SK-N-MC (cell line): ENCODE measurements around the gene CTTNBP2NL.
"Not testable (repeated sequence)": the region's sequence is repeated elsewhere in the genome, so short reads cannot be mapped to it uniquely, and the experiment has no call there.

Experiments used
- DNase-seq: peaks from one replicate; pipeline ENCODE4 v3.0.0-alpha.2; 2011; ENCODE audit warnings: low read depth, low spot score
- H3K27ac ChIP-seq: fragments of 200-600 bp; sonication (generic); 2 replicates; pipeline ENCODE4 v1.5.1; 2016; ENCODE audit warnings: mixed run types
- H3K36me3 ChIP-seq: fragments of 200-600 bp; sonication (generic); 2 replicates; pipeline ENCODE4 v1.6.1; 2017; ENCODE audit warnings: antibody characterized with exemption, low read length, mixed read lengths; ENCODE audit not compliant: insufficient read depth
- H3K4me3 ChIP-seq: fragments of 200-600 bp; sonication (generic); 2 replicates; pipeline ENCODE4 v1.5.1; 2016
- H3K9ac ChIP-seq: fragments of 200-600 bp; sonication (generic); 2 replicates; pipeline ENCODE4 v1.8.0; 2017; ENCODE audit warnings: mixed run types, mixed read lengths; ENCODE audit not compliant: insufficient read length
- H3K9me3 ChIP-seq: fragments of 200-600 bp; sonication (generic); 2 replicates; pipeline ENCODE4 v1.6.1; 2017; ENCODE audit warnings: low read depth, mild to moderate bottlenecking, antibody characterized with exemption, low read length, moderate library complexity, mixed read lengths
- EZH2 ChIP-seq: fragments of 200-600 bp; sonication (generic); IDR thresholded peaks from one replicate; pipeline ENCODE4 v1.6.1; 2017; ENCODE audit warnings: antibody characterized with exemption
- FOXP2 ChIP-seq: optimal IDR thresholded peaks from 2 replicates; pipeline ENCODE3; 2011; ENCODE audit warnings: mild to moderate bottlenecking, moderate library complexity; ENCODE audit not compliant: insufficient read depth; ENCODE audit errors: extremely low read length, control extremely low read depth
- POLR2AphosphoS5 ChIP-seq: IDR thresholded peaks from 2 replicates; pipeline ENCODE4 v1.6.1; 2012; ENCODE audit warnings: mild to moderate bottlenecking, low read depth, low read length, borderline replicate concordance

The CTTNBP2NL gene

DNA sequence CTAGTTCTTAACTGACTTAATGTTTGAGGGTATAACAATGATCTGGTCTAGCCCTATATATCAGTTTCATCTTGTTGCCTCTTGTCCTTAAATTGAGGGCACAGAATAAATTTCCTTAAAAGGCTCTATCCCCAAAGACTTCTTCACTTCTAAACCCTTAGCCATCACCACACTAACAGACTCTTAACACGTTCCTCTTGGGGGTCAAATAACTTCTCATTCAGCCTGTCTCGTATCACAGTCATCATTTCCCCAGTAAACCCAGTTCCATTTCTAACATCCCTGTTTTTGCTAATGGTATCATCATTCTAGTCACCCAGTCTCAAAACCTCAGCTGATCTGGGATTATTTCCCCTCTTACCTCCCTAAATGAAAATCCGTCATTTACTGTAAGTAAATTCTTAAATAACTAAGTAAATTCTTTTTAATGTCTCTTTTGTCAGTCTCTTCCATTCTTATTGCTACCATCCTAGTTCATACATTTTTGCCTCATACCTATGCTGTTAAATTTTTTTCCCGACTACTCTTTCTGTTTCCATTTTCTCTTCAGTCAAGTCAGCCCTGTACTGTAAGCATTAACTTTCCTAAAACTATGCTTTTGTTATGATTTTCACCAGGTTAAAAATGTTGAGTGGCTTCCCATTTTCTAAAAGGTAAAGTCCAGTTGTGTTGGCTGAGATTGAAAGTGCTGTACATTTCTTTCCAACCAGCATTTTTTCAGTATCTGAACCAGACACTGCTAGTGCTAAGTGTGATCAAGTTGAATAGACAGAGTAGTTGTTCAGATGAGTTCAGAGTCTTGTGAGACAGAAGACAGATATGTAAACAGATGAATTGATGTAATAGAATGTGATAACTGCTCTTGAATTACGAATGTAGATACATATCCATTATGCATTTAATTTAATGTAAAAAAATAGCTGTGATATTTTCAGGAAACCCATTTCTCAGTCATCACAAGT is 6.9 kb downstream of the CTTNBP2NL start:
- DNase-seq: no peak
- no peaks in the 10 kb centered on the region for H3K9me3 ChIP-seq
- H3K27ac ChIP-seq: no peak overlapping the region
- no peak overlapping the region for H3K9ac ChIP-seq
- peaks cover 4% of the 10 kb centered on the region; the same call in 1 of the 2 replicates for H3K36me3 ChIP-seq
- no peak overlapping the region for H3K4me3 ChIP-seq
- no peak for TF ChIP-seq EZH2

DNA sequence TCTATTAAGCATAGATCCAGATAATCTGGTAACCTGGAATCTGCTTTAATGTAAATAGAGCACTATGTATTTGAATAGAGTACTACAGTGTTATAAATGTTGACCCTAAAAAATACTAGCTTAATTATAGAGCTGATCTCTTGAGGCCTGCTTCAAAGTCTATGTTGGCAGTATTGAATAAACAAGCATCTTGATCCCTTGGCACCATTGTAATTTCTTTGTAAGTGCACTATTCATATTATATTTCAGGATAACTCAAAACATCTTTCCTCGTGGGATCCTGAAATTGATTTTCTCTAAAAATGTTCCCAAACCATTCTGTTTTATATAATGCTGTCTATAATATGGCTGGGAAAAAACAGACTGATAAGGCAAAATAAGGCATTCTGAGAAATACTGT is 10.8 kb downstream of the CTTNBP2NL start:
- H3K9me3 ChIP-seq: no peaks in the 10 kb centered on the region
- H3K9ac ChIP-seq: no peak overlapping the region
- H3K4me3 ChIP-seq: no peak overlapping the region
- H3K36me3 ChIP-seq: peaks cover 4% of the 10 kb centered on the region; the same call in 1 of the 2 replicates
- DNase-seq: no peak
- H3K27ac ChIP-seq: 0 out of 2 replicates have a peak overlapping the region, but pooled peaks have one; percentile 20
- TF ChIP-seq EZH2: no peak
- no peak for TF ChIP-seq FOXP2
- no peak for TF ChIP-seq POLR2AphosphoS5

DNA sequence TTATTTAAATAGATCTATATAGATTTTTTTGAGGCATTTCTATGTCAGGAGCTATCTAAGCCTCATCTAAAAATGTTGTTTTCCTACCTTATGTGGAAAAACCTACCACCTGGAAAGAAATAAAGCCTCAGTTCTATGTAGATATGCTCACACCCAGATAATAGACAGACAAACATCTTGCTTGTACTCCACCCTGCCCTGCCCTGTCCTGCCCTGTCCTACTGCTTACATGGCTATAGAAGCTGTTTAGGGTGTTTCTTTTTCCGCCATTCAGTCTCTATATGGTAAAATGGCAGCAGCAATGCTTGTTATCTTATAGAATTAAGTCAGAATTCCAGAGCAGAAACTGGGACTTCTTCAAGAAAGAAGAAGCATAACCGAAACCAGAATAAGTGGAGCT is 13.4 kb downstream of the CTTNBP2NL start:
- no peaks in the 10 kb centered on the region for H3K9me3 ChIP-seq
- H3K27ac ChIP-seq: no peak overlapping the region
- TF ChIP-seq POLR2AphosphoS5 (no peak), EZH2 (no peak), FOXP2 (no peak)
- H3K4me3 ChIP-seq: no peak overlapping the region
- DNase-seq: no peak
- H3K36me3 ChIP-seq: peaks cover 6% of the 10 kb centered on the region; the same call in 1 of the 2 replicates
- no peak overlapping the region for H3K9ac ChIP-seq

DNA sequence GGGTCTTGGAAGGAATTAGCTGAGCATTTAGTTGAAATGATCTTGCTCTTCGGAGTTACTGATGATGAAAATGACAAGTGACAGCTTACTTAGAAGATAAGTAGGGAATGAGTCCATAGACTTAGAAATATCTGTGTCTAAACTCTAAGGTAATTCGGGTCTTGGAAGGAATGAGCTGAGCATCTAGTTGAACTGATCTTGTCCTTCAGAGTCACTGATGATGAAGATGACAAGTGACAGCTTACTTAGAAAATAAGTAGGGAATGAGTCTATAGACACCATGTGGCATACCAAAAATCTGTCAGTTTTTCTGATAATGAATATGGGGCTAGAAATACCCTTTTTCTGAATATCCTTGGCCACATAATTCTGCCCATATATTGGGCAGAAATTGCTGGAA is 14.7 kb downstream of the CTTNBP2NL start:
- Histone ChIP-seq H3K4me3 (no peak overlapping the region), H3K36me3 (peaks cover 6% of the 10 kb centered on the region; the same call in 1 of the 2 replicates), H3K9me3 (no peaks in the 10 kb centered on the region), H3K27ac (no peak overlapping the region), H3K9ac (no peak overlapping the region)
- no peak for TF ChIP-seq POLR2AphosphoS5
- TF ChIP-seq EZH2: no peak
- no peak for TF ChIP-seq FOXP2
- no peak for DNase-seq

DNA sequence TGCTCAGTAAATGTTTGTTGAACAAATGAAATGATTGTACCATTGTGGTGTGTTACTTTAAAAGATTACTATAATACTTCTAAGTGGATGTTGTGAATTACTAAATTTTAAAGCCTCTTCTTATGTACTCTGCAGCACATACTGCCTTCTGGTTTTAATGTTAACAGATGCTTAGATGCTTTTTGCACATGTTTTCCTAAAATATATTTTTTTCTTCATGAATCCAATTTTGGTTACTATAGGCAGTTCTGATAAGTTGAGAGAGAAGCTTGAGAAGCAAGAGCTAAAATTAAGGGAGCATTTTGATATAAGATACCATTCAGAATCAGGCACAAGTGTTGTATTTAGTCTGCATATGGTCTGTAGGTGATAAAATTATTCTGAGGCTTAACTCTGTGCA is 21.3 kb downstream of the CTTNBP2NL start:
- no peak overlapping the region for H3K9ac ChIP-seq
- H3K36me3 ChIP-seq: peaks cover 21% of the 10 kb centered on the region
- no peak for DNase-seq
- no peak overlapping the region for H3K4me3 ChIP-seq
- peak overlapping the region; percentile 77 for H3K27ac ChIP-seq
- H3K9me3 ChIP-seq: no peaks in the 10 kb centered on the region
- TF ChIP-seq EZH2: no peak
- TF ChIP-seq POLR2AphosphoS5: no peak
- TF ChIP-seq FOXP2: no peak

DNA sequence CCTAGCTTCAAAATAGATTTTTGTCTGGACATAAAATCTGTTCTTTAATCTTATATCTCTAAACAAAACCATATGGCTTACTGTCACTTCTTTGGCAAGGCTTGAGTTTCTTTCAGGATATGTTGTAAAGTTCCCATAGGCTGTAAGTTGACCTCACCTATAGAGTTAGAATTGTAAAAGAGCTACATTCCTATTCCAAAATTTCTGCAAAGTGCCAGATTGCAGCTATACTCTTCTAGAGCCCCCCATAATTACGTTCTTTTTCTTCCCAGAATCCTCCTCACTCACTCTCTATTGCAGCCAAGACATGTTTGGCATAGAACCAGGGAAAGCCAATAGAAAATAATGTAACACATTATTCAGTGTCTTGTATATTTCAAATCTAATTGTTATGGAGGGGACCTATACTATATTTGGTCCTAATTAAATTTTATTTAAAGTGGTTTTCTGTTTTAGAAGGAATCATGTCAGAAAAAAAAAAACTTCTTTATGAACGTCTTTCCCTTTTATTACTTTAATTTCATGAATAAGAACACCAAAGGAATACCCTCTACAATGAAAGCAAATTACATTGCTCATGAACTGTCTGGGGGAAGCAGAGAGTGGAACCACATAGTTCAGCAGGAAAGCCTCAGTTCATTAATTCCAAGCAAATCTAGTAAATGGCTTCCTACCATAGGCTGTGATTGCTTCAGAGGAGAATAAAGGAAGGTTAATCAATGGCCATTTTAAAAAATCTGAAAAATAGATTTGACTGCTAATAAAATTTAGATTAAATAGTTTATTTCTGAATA is 22.3 kb downstream of the CTTNBP2NL start:
- no peak for DNase-seq
- TF ChIP-seq EZH2: no peak
- no peak for TF ChIP-seq POLR2AphosphoS5
- TF ChIP-seq FOXP2: no peak
- H3K36me3 ChIP-seq: peaks cover 19% of the 10 kb centered on the region
- peak overlapping the region; percentile 77 for H3K27ac ChIP-seq
- H3K4me3 ChIP-seq: peak overlapping the region; percentile 28; the same call in 1 of the 2 replicates
- H3K9me3 ChIP-seq: no peaks in the 10 kb centered on the region
- H3K9ac ChIP-seq: peak overlapping the region; percentile 24

DNA sequence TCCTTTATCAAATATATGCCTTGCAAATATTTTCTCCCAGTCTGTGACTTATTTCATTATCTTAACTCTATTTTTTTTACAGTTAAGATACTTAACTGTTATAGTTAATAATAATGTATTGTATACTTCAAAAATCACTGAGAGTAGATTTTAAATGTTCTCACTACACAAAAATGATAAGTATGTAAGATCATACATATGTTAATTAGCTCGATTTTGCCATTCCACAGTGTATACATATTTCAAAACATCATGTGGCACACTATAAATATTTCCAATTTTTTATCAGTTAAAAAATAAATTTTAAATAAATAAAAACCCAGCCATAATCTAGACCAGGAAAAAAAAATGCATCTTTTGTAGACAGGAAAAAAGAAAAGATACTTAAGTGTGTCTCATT is 27.2 kb downstream of the CTTNBP2NL start:
- peak overlapping the region; percentile 86 for H3K27ac ChIP-seq
- H3K4me3 ChIP-seq: peak overlapping the region; percentile 30; the same call in 1 of the 2 replicates
- TF ChIP-seq FOXP2 (no peak), EZH2 (no peak), POLR2AphosphoS5 (no peak)
- no peaks in the 10 kb centered on the region for H3K9me3 ChIP-seq
- DNase-seq: peak; percentile 8
- H3K36me3 ChIP-seq: peaks cover 3% of the 10 kb centered on the region
- no peak overlapping the region for H3K9ac ChIP-seq

DNA sequence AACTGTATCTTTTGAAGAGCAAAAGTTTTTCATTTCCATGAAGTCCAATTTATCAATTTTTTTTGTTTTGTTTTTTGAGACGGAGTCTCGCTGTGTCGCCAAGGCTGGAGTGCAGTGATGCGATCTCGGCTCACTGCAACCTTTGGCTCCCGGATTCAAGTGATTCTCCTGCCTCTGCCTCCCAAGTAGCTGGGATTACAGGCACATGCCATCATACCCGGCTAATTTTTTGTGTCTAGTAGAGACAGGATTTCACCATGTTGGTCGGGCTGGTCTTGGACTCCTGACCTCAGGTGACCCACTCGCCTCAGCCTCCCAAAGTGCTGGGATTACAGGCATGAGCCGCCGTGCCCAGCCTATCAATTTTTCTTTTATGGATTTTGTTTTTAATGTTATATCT is 27.7 kb downstream of the CTTNBP2NL start:
- H3K36me3 ChIP-seq: not testable (repeated sequence)

More for the DNA sequence above, 27.7 kb downstream of the CTTNBP2NL start:
- DNase-seq, H3K9ac ChIP-seq, H3K9me3 ChIP-seq: not testable (repeated sequence)
- Histone ChIP-seq H3K27ac (peak overlapping the region; percentile 86), H3K4me3 (peak overlapping the region; percentile 30; the same call in 1 of the 2 replicates)
